ENCODE results near the gene ITPR2.

DNA sequence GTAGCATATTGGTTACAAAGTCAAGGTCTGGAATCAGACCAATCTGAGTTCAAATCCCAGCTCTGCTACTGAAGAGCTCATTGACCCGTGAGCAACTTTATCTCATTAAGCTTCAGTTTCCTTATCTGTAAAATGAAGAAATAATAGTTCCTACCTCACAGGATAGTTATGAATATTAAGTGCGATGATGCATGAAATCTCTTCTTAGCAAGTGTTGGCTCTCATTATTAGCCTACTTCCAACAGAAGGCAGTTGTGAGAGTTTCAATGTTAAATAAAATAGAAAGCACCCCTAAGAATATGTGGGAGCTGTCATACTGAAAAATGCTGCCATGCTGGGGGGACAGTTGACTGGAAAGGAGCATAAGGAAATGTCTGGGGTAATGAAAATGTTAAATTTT lies 39.0 kb upstream of the ITPR2 start:
- TF ChIP-seq, protein P1, sequence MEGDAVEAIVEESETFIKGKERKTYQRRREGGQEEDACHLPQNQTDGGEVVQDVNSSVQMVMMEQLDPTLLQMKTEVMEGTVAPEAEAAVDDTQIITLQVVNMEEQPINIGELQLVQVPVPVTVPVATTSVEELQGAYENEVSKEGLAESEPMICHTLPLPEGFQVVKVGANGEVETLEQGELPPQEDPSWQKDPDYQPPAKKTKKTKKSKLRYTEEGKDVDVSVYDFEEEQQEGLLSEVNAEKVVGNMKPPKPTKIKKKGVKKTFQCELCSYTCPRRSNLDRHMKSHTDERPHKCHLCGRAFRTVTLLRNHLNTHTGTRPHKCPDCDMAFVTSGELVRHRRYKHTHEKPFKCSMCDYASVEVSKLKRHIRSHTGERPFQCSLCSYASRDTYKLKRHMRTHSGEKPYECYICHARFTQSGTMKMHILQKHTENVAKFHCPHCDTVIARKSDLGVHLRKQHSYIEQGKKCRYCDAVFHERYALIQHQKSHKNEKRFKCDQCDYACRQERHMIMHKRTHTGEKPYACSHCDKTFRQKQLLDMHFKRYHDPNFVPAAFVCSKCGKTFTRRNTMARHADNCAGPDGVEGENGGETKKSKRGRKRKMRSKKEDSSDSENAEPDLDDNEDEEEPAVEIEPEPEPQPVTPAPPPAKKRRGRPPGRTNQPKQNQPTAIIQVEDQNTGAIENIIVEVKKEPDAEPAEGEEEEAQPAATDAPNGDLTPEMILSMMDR (IDR thresholded peaks at IDR 0.05; ENCODE audit: low read depth, low read length) = no peak
- TF ChIP-seq EZH2phosphoT487 (IDR thresholded peaks at IDR 0.05; ENCODE audit: low read depth) = no peak

All from OCI-LY3 (cell line).